ENCODE data around the gene CLTRN. TPM values are rescaled to one million over a fixed set of nuclear protein-coding genes. Genes with fewer than 3 reads are reported as not detected.

The CLTRN gene
- total and polyA plus RNA-seq, 2 of the 13 experiments (the other 11 are each of a cell fraction or from before 2014, with no cell fraction given), result 0.37 to 0.53 TPM

GRCh38 chrX:15600745-15601144, 63.9 kb downstream of the CLTRN start, which contains the start of gene ACE2 (continued):
- no peak for TF ChIP-seq ZBTB33 (CRISPR knock-in tag; IDR thresholded peaks at IDR 0.05)
- no peak for TF ChIP-seq RELA (CRISPR knock-in tag; IDR thresholded peaks at IDR 0.05)
- no peak for TF ChIP-seq MBNL3 (CRISPR knock-in tag; conservative IDR thresholded peaks at IDR 0.05)
- no peak for TF ChIP-seq ZNF468 (CRISPR knock-in tag; IDR thresholded peaks at IDR 0.05)
- no peak for TF ChIP-seq KDM5B (CRISPR knock-in tag; IDR thresholded peaks at IDR 0.05; ENCODE audit: borderline replicate concordance)
- no peak for TF ChIP-seq ATRX (CRISPR knock-in tag; IDR thresholded peaks at IDR 0.05; ENCODE audit: borderline replicate concordance)
- TF ChIP-seq NFKB2 (CRISPR knock-in tag; IDR thresholded peaks at IDR 0.05; ENCODE audit: borderline replicate concordance), result no peak
- no peak for TF ChIP-seq ZNF720 (CRISPR knock-in tag; IDR thresholded peaks at IDR 0.05)
- TF ChIP-seq FOSL2 (CRISPR knock-in tag; IDR thresholded peaks at IDR 0.05), result no peak
- TF ChIP-seq NFATC3 (CRISPR knock-in tag; IDR thresholded peaks at IDR 0.05), result no peak
- TF ChIP-seq CREBL2 (CRISPR knock-in tag; IDR thresholded peaks at IDR 0.05; ENCODE audit: borderline replicate concordance), result no peak
- no peak for TF ChIP-seq CBX2 (IDR thresholded peaks at IDR 0.05; ENCODE audit: low read depth, low read length)
- no peak for TF ChIP-seq CBX2 (CRISPR knock-in tag; IDR thresholded peaks at IDR 0.05; ENCODE audit: low read depth)

GRCh38 chrX:15600049-15600448, 64.6 kb downstream of the CLTRN start:
- intact Hi-C loops (cut with micrococcal nuclease; ENCODE audit: unreplicated experiment), result no loop called here
- no TSS peak for BruUV-seq (replicated peaks)
- POLR2A ChIA-PET, result no interaction called here
- H3K4me3 ChIP-seq (replicated peaks in 1 of 3; ENCODE audit: insufficient read depth in 1 of 3, low read depth in 2 of 3, low read length in 3 of 3), result no peak overlapping the region
- peaks cover 38% of the 10 kb centered on the region for H3K4me1 ChIP-seq (ENCODE audit: insufficient read depth, low read length)
- no peak overlapping the region for H3K4me2 ChIP-seq (ENCODE audit: low read depth, low read length)
- no peak overlapping the region for H3K27ac ChIP-seq (ENCODE audit: extremely low read length, insufficient read depth, low read length)
- DNase-seq (ENCODE audit: low spot score) (no peak), ATAC-seq (no peak), FAIRE-seq (no peak)
- CTCF ChIA-PET (ENCODE audit: low intra/inter-chr PET ratio, low total read pairs), result no interaction called here
- H2AFZ ChIP-seq (ENCODE audit: low read length), result no peak overlapping the region
- in situ Hi-C loops (cut with HindIII; ENCODE audit: extremely low pct_ligation_motif_present, low pct_unique_long_range_greater_than_20kb), result no loop called here
- no peaks in the 10 kb centered on the region for H3K79me2 ChIP-seq (ENCODE audit: insufficient read depth, low read length)
- no peak overlapping the region for H3K9ac ChIP-seq (ENCODE audit: insufficient read depth, low read depth, low read length)
- TF ChIP-seq KAT7 (CRISPR knock-in tag; IDR thresholded peaks at IDR 0.05; ENCODE audit: borderline replicate concordance) (no peak), ZNF781 (CRISPR knock-in tag; IDR thresholded peaks at IDR 0.05; ENCODE audit: borderline replicate concordance, not compliant biosample characterization) (no peak), HDAC1 (CRISPR knock-in tag; IDR thresholded peaks at IDR 0.05) (no peak), NKX3-1 (CRISPR knock-in tag; IDR thresholded peaks at IDR 0.05) (no peak)
- no peaks in the 10 kb centered on the region for H4K20me1 ChIP-seq (ENCODE audit: insufficient read depth, low read length)
- no peaks in the 10 kb centered on the region for H3K9me3 ChIP-seq (ENCODE audit: low read length)
- H3K27me3 ChIP-seq (ENCODE audit: control insufficient read depth in 1 of 2, insufficient read depth in 2 of 2, low read length in 2 of 2), result no peaks in the 10 kb centered on the region
- no peaks in the 10 kb centered on the region for H3K36me3 ChIP-seq (replicated peaks in 1 of 2; ENCODE audit: control insufficient read depth in 1 of 2, insufficient read depth in 2 of 2, low read length in 2 of 2)

Data from HepG2 (cell line).